Mesenchymal stem cell (in vitro differentiated cells and primary cell): ENCODE measurements around the gene RRP1.

Experiments used
- DNase-seq: peaks from one replicate; pipeline ENCODE4 v3.0.0-alpha.2; 2013
- H2AFZ ChIP-seq: one replicate; pipeline ENCODE4 v1.6.1; 2013; ENCODE audit warnings: low read depth, mild to moderate bottlenecking, control low read depth, inconsistent platforms, low read length, moderate library complexity
- H2AK5ac ChIP-seq: 2 replicates; pipeline ENCODE4 v1.6.1; 2013; ENCODE audit warnings: low read length, moderate library complexity, mild to moderate bottlenecking, inconsistent platforms; ENCODE audit not compliant: severe bottlenecking
- H2BK120ac ChIP-seq: one replicate; pipeline ENCODE4 v1.6.1; 2013; ENCODE audit warnings: low read depth, mild to moderate bottlenecking, inconsistent platforms, low read length, moderate library complexity
- H2BK12ac ChIP-seq, 2 experiments: one replicate each; pipeline ENCODE4 v1.6.1; 2013; ENCODE audit warnings: inconsistent platforms in 2 of 2, low read length in 2 of 2, mild to moderate bottlenecking in 2 of 2, moderate library complexity in 2 of 2, control low read depth in 1 of 2
- H2BK15ac ChIP-seq: one replicate; pipeline ENCODE4 v1.6.1; 2013; ENCODE audit warnings: mild to moderate bottlenecking, low read depth, inconsistent platforms; ENCODE audit not compliant: poor library complexity, severe bottlenecking
- H2BK5ac ChIP-seq: 2 replicates; pipeline ENCODE4 v1.6.1; 2013; ENCODE audit warnings: low read depth, mild to moderate bottlenecking, low read length, control low read depth, inconsistent platforms; ENCODE audit not compliant: poor library complexity, severe bottlenecking
- H3K14ac ChIP-seq, 2 experiments: one replicate each; pipeline ENCODE4 v1.6.1; 2013; ENCODE audit warnings: inconsistent platforms in 2 of 2, low read length in 2 of 2, control low read depth in 1 of 2, mild to moderate bottlenecking in 1 of 2, moderate library complexity in 1 of 2
- H3K18ac ChIP-seq, 2 experiments: one replicate each; pipeline ENCODE4 v1.6.1; 2013; ENCODE audit warnings: inconsistent platforms in 2 of 2, low read length in 2 of 2, control low read depth in 1 of 2, low read depth in 1 of 2, mild to moderate bottlenecking in 1 of 2
- H3K23ac ChIP-seq, 2 experiments: one replicate each; pipeline ENCODE4 v1.6.1; 2013; ENCODE audit warnings: inconsistent platforms in 2 of 2, low read length in 2 of 2, mild to moderate bottlenecking in 2 of 2, moderate library complexity in 2 of 2, control low read depth in 1 of 2
- H3K27ac ChIP-seq: 2 replicates; pipeline ENCODE4 v1.5.1; 2013; ENCODE audit warnings: mild to moderate bottlenecking, moderate library complexity, low read length, control low read depth, inconsistent platforms; ENCODE audit not compliant: poor library complexity, severe bottlenecking
- H3K27me3 ChIP-seq, 2 experiments: 2 replicates each; pipeline versions ENCODE4 v1.6.1 to v1.7.0; 2013; ENCODE audit warnings: low read length in 2 of 2, mild to moderate bottlenecking in 2 of 2, moderate library complexity in 2 of 2, control low read depth in 1 of 2, inconsistent platforms in 1 of 2; ENCODE audit not compliant: control insufficient read depth in 1 of 2, insufficient read depth in 1 of 2
- H3K36me3 ChIP-seq, 2 experiments: 2 replicates each; pipeline versions ENCODE4 v1.6.1 to v1.7.0; 2013; ENCODE audit warnings: low read length in 2 of 2, control low read depth in 1 of 2, inconsistent platforms in 1 of 2, low read depth in 1 of 2, mild to moderate bottlenecking in 1 of 2; ENCODE audit not compliant: insufficient read depth in 2 of 2, control insufficient read depth in 1 of 2
- H3K4ac ChIP-seq, 2 experiments: one replicate each; pipeline ENCODE4 v1.6.1; 2013; ENCODE audit warnings: inconsistent platforms in 2 of 2, low read length in 2 of 2, mild to moderate bottlenecking in 2 of 2, moderate library complexity in 2 of 2, control low read depth in 1 of 2, low read depth in 1 of 2
- H3K4me1 ChIP-seq: 2 replicates; pipeline ENCODE4 v1.6.1; 2013; ENCODE audit warnings: low read depth, low read length, control low read depth; ENCODE audit not compliant: control insufficient read depth, insufficient read depth
- H3K4me2 ChIP-seq: 2 replicates; pipeline ENCODE4 v1.6.1; 2013; ENCODE audit warnings: low read length, mild to moderate bottlenecking, inconsistent platforms; ENCODE audit not compliant: poor library complexity, severe bottlenecking
- H3K4me3 ChIP-seq, 2 experiments: 2 replicates each; pipeline versions ENCODE4 v1.5.1 to v1.7.0; 2013; ENCODE audit warnings: low read length in 2 of 2, mild to moderate bottlenecking in 2 of 2, control low read depth in 1 of 2, low read depth in 1 of 2; ENCODE audit not compliant: insufficient read depth in 1 of 2
- H3K79me1 ChIP-seq: replicated peaks from 2 replicates; pipeline ENCODE4 v1.6.1; 2013; ENCODE audit warnings: mild to moderate bottlenecking, control low read depth, low read length, inconsistent platforms; ENCODE audit not compliant: poor library complexity, severe bottlenecking
- H3K9ac ChIP-seq: 2 replicates; pipeline ENCODE4 v1.7.0; 2013; ENCODE audit warnings: mild to moderate bottlenecking, low read length, moderate library complexity
- H3K9me3 ChIP-seq: 2 replicates; pipeline ENCODE4 v1.7.0; 2013; ENCODE audit warnings: mild to moderate bottlenecking, low read length; ENCODE audit not compliant: control insufficient read depth
- H4K8ac ChIP-seq: one replicate; pipeline ENCODE4 v1.6.1; 2013; ENCODE audit warnings: inconsistent platforms, mild to moderate bottlenecking, low read length, moderate library complexity
- H4K91ac ChIP-seq: one replicate; pipeline ENCODE4 v1.6.1; 2013; ENCODE audit warnings: mild to moderate bottlenecking, low read length, inconsistent platforms
- WGBS: methylation state at CpG from one replicate; pipeline ENCODE4 v1.1.7; 2013; ENCODE audit warnings: mixed read lengths; 5-methylcytosine and 5-hydroxymethylcytosine counted together

RRP1 gene

GRCh38 chr21:43800566-43800965 is 11.2 kb downstream of the RRP1 start:
- H3K27ac ChIP-seq: no peak overlapping the region
- DNase-seq: no peak
- no peak overlapping the region for H3K9ac ChIP-seq
- H3K36me3 ChIP-seq: peaks cover 89 to 91% of the 10 kb centered on the region in 2 experiments
- 98% methylated on average over 14 of the region's 14 CpGs for WGBS
- H2BK15ac ChIP-seq: no peak overlapping the region
- no peak overlapping the region for H2AFZ ChIP-seq
- H4K8ac ChIP-seq: no peak overlapping the region
- H3K18ac ChIP-seq: no peak overlapping the region
- no peaks in the 10 kb centered on the region for H3K27me3 ChIP-seq
- no peak overlapping the region for H3K14ac ChIP-seq
- peaks cover 2% of the 10 kb centered on the region for H3K4me1 ChIP-seq
- H2BK120ac ChIP-seq: no peak overlapping the region
- H3K79me1 ChIP-seq: peaks cover 42% of the 10 kb centered on the region
- H2BK5ac ChIP-seq: no peak overlapping the region
- H3K4me3 ChIP-seq: no peak overlapping the region
- no peak overlapping the region for H2BK12ac ChIP-seq
- H3K4ac ChIP-seq: no peak overlapping the region
- H3K23ac ChIP-seq: no peak overlapping the region
- no peak overlapping the region for H3K4me2 ChIP-seq
- H2AK5ac ChIP-seq: no peak overlapping the region
- H3K9me3 ChIP-seq: no peaks in the 10 kb centered on the region
- no peak overlapping the region for H4K91ac ChIP-seq

DNA sequence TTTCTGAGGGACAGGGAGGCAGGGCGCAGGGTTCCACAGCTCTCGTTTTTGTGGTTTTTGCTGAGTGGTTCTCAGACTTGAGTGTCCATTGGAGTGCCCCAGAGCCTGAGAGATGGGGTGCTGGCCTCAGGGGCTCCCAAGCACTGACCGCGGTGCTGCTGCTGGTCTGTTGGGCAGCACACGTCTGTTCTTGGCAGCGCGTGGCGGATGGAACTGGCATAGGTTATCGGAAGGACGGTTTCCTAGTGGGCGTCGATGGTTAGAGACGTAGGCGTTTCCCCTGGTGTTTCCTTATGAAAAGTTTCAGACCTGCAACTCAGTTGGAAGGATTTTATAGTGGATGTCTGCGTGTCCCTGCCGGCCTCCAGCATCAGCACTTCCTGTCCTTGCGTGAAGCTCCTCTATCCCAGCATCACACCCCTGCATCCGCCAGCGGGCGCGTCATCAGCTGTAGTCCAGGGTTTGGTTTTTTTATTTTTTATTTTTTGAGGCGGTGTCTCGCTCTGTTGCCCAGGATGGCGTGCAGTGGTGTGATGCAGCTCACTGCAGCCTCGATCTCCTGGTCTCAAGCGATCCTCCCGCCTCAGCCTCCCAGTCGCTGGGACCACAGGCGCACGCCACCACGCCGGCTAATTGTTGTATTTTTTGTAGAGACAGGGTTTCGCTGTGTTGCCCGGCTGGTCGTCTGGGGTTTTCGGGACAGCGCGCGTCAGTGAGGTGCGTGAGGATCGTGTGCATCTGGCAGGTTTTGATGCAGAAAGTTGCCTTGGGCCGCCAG is 11.8 kb downstream of the RRP1 start:
- Histone ChIP-seq H3K27me3 (no peaks in the 10 kb centered on the region), H3K23ac (no peak overlapping the region), H3K9ac (no peak overlapping the region), H2BK15ac (no peak overlapping the region), H3K14ac (no peak overlapping the region), H2BK12ac (no peak overlapping the region), H3K4me1 (peaks cover 2% of the 10 kb centered on the region), H3K4me2 (no peak overlapping the region), H3K9me3 (no peaks in the 10 kb centered on the region), H4K91ac (no peak overlapping the region), H2AFZ (no peak overlapping the region), H3K36me3 (peaks cover 88 to 91% of the 10 kb centered on the region in 2 experiments), H3K4me3 (no peak overlapping the region), H3K79me1 (peaks cover 42% of the 10 kb centered on the region), H2AK5ac (no peak overlapping the region), H2BK120ac (no peak overlapping the region), H3K4ac (no peak overlapping the region), H4K8ac (no peak overlapping the region), H3K18ac (no peak overlapping the region), H3K27ac (no peak overlapping the region), H2BK5ac (no peak overlapping the region)
- DNase-seq: no peak
- 98% methylated on average over 41 of the region's 42 CpGs for WGBS

GRCh38 chr21:43802713-43803313 is 13.4 kb downstream of the RRP1 start:
- Histone ChIP-seq H3K27me3 (no peaks in the 10 kb centered on the region), H2BK12ac (no peak overlapping the region), H3K4me3 (no peak overlapping the region), H3K36me3 (peaks cover 78 to 79% of the 10 kb centered on the region in 2 experiments), H3K9ac (no peak overlapping the region), H2AK5ac (no peak overlapping the region), H3K4ac (no peak overlapping the region), H2BK5ac (no peak overlapping the region), H2BK15ac (no peak overlapping the region), H2BK120ac (no peak overlapping the region), H4K8ac (no peak overlapping the region), H3K23ac (no peak overlapping the region), H3K79me1 (peaks cover 32% of the 10 kb centered on the region), H3K4me2 (no peak overlapping the region), H4K91ac (no peak overlapping the region), H2AFZ (no peak overlapping the region), H3K4me1 (no peaks in the 10 kb centered on the region), H3K14ac (no peak overlapping the region), H3K9me3 (no peaks in the 10 kb centered on the region), H3K27ac (no peak overlapping the region), H3K18ac (no peak overlapping the region)
- 97% methylated on average over 14 of the region's 14 CpGs for WGBS
- DNase-seq: no peak

GRCh38 chr21:43803558-43804300 is 14.4 kb downstream of the RRP1 start:
- WGBS: 98% methylated on average over 31 of the region's 33 CpGs
- Histone ChIP-seq H3K4me1 (no peaks in the 10 kb centered on the region), H3K9me3 (no peaks in the 10 kb centered on the region), H3K27ac (no peak overlapping the region), H4K91ac (no peak overlapping the region), H2AFZ (no peak overlapping the region), H2BK120ac (no peak overlapping the region), H2BK15ac (no peak overlapping the region), H3K9ac (no peak overlapping the region), H3K18ac (no peak overlapping the region), H3K4me3 (no peak overlapping the region), H3K14ac (no peak overlapping the region), H3K27me3 (no peaks in the 10 kb centered on the region), H3K79me1 (peaks cover 27% of the 10 kb centered on the region), H2AK5ac (no peak overlapping the region), H2BK5ac (no peak overlapping the region), H3K4me2 (no peak overlapping the region), H3K23ac (no peak overlapping the region), H4K8ac (no peak overlapping the region), H3K36me3 (peaks cover 69 to 70% of the 10 kb centered on the region in 2 experiments), H3K4ac (no peak overlapping the region), H2BK12ac (no peak overlapping the region)
- no peak for DNase-seq
